Neural crest cell (in vitro differentiated cells): Measurements from ENCODE around the gene USP10. TPM values are rescaled to one million over a fixed set of nuclear protein-coding genes. Genes with fewer than 3 reads are reported as not detected.

Experiments
- DNase-seq: peaks from one replicate; pipeline ENCODE4 v3.0.0; 2021; ENCODE audit warnings: low read depth, mixed read lengths, low spot score
- H3K27ac Mint-ChIP-seq: one replicate; pipeline ENCODE4 v1.8.0; 2021; ENCODE audit warnings: mild to moderate bottlenecking, mixed read lengths; ENCODE audit not compliant: unreplicated experiment
- H3K27me3 Mint-ChIP-seq: 2 replicates; pipeline ENCODE4 v1.8.0; 2021; ENCODE audit warnings: low read depth, mild to moderate bottlenecking, mixed read lengths
- H3K36me3 Mint-ChIP-seq: 2 replicates; pipeline ENCODE4 v1.8.0; 2021; ENCODE audit warnings: low read depth, mild to moderate bottlenecking, mixed read lengths
- H3K4me1 Mint-ChIP-seq: 2 replicates; pipeline ENCODE4 v1.8.0; 2021; ENCODE audit warnings: mixed read lengths
- H3K4me3 Mint-ChIP-seq: one replicate; pipeline ENCODE4 v1.8.0; 2021; ENCODE audit warnings: mild to moderate bottlenecking, mixed read lengths
- H3K9me3 Mint-ChIP-seq: 2 replicates; pipeline ENCODE4 v1.8.0; 2021; ENCODE audit warnings: mixed read lengths
- CTCF ChIP-seq: fragments of 200-600 bp; sonication (generic); conservative IDR thresholded peaks from 2 replicates; pipeline ENCODE4 v1.5.0; 2021; ENCODE audit warnings: antibody characterized with exemption, mild to moderate bottlenecking
- total RNA-seq: library from RNA; stranded (reverse); gene quantifications from 2 replicates; pipeline ENCODE4 v1.2.1, GENCODE V29; 2021

USP10 gene
- total RNA-seq, 1 donor from 2014 or later: 149 TPM

GRCh38 chr16:84656649-84657048 lies 43.2 kb upstream of the USP10 start:
- Mint-ChIP-seq H3K9me3 (no peaks in the 10 kb centered on the region), H3K4me1 (no peaks in the 10 kb centered on the region), H3K4me3 (no peak overlapping the region), H3K36me3 (no peaks in the 10 kb centered on the region), H3K27ac (no peak overlapping the region), H3K27me3 (no peaks in the 10 kb centered on the region)
- DNase-seq: no peak
- no peak for TF ChIP-seq CTCF

GRCh38 chr16:84657229-84657837 lies 42.5 kb upstream of the USP10 start:
- Mint-ChIP-seq H3K27me3 (no peaks in the 10 kb centered on the region), H3K27ac (no peak overlapping the region), H3K36me3 (no peaks in the 10 kb centered on the region), H3K9me3 (no peaks in the 10 kb centered on the region), H3K4me3 (no peak overlapping the region), H3K4me1 (no peaks in the 10 kb centered on the region)
- TF ChIP-seq CTCF: no peak
- DNase-seq: no peak

GRCh38 chr16:84658690-84659089 lies 41.1 kb upstream of the USP10 start:
- Mint-ChIP-seq H3K9me3 (no peaks in the 10 kb centered on the region), H3K4me1 (no peaks in the 10 kb centered on the region), H3K27ac (no peak overlapping the region), H3K36me3 (peaks cover 5% of the 10 kb centered on the region), H3K4me3 (no peak overlapping the region), H3K27me3 (no peaks in the 10 kb centered on the region)
- DNase-seq: no peak
- TF ChIP-seq CTCF: no peak

GRCh38 chr16:84659656-84660300 lies 40.0 kb upstream of the USP10 start:
- no peak overlapping the region for H3K4me3 Mint-ChIP-seq
- no peaks in the 10 kb centered on the region for H3K4me1 Mint-ChIP-seq
- no peak overlapping the region for H3K27ac Mint-ChIP-seq
- H3K27me3 Mint-ChIP-seq: no peaks in the 10 kb centered on the region
- peaks cover 5% of the 10 kb centered on the region for H3K36me3 Mint-ChIP-seq
- DNase-seq: no peak
- no peak for TF ChIP-seq CTCF
- H3K9me3 Mint-ChIP-seq: no peaks in the 10 kb centered on the region

GRCh38 chr16:84660973-84661372 lies 38.8 kb upstream of the USP10 start:
- Mint-ChIP-seq H3K4me1 (no peaks in the 10 kb centered on the region), H3K36me3 (peaks cover 5% of the 10 kb centered on the region), H3K27me3 (no peaks in the 10 kb centered on the region), H3K27ac (no peak overlapping the region), H3K4me3 (no peak overlapping the region), H3K9me3 (no peaks in the 10 kb centered on the region)
- TF ChIP-seq CTCF: no peak
- DNase-seq: no peak
